B cell (primary cell): Measurements from ENCODE around the gene AEBP1. TPM values are rescaled to one million over a fixed set of nuclear protein-coding genes. Genes with fewer than 3 reads are reported as not detected.

Experiments
- ATAC-seq: fragments of 200-7000 bp; cut with Tn5 transposase; one replicate; pipeline ENCODE4 v1.10.0; 2021; ENCODE audit warnings: low read depth, mild to moderate bottlenecking, moderate number of reproducible peaks, moderate library complexity
- CTCF ChIA-PET: fragments of 350-600 bp; sonication (Branson Sonifier 250); formaldehyde crosslinking; loops from one replicate; lab custom pipeline; 2021; ENCODE audit warnings: antibody characterized with exemption, inconsistent platforms; lab: Charles Lee
- POLR2A ChIA-PET: fragments of 350-600 bp; sonication (Branson Sonifier 250); formaldehyde crosslinking; loops from one replicate; lab custom pipeline; 2021; ENCODE audit warnings: antibody characterized with exemption; lab: Charles Lee
- DNase-seq: peaks from one replicate; pipeline ENCODE4 v3.0.0; 2013
- H2AFZ ChIP-seq: 2 replicates; pipeline ENCODE4 v1.6.1; 2012; ENCODE audit warnings: mild to moderate bottlenecking, low read depth, low read length; ENCODE audit not compliant: insufficient read depth, poor library complexity, severe bottlenecking
- H3K27ac ChIP-seq, 2 donors: 1 replicate in 1 of 2; 2 replicates in 1 of 2; pipeline ENCODE4 v1.5.1; 2012 to 2013; ENCODE audit warnings: low read length in 2 of 2, mild to moderate bottlenecking in 2 of 2, moderate library complexity in 1 of 2
- H3K27me3 ChIP-seq, 4 experiments: fragments of 200-600 bp in 1 of 4; sonication (generic) in 1 of 4; replicated peaks in 1 of 4; 1 replicate in 2 of 4; 2 replicates in 2 of 4; pipeline versions ENCODE4 v1.6.1 to v1.7.0; 2013 to 2016; ENCODE audit warnings: low read length in 3 of 4, mild to moderate bottlenecking in 2 of 4, mixed read lengths in 1 of 4, moderate library complexity in 1 of 4; ENCODE audit not compliant: insufficient read depth in 4 of 4, control insufficient read depth in 3 of 4; ENCODE audit errors: control extremely low read depth in 1 of 4
- H3K36me3 ChIP-seq, 2 experiments: replicated peaks in 1 of 2; 1 replicate in 1 of 2; 2 replicates in 1 of 2; pipeline versions ENCODE4 v1.6.1 to v1.7.1; 2013; ENCODE audit warnings: low read length in 1 of 2; ENCODE audit not compliant: insufficient read depth in 2 of 2, control insufficient read depth in 1 of 2; ENCODE audit errors: control extremely low read depth in 1 of 2, extremely low read depth in 1 of 2
- H3K4me1 ChIP-seq, 2 donors: fragments of 200-600 bp in 1 of 2; sonication (generic) in 1 of 2; 1 replicate in 1 of 2; 2 replicates in 1 of 2; pipeline versions ENCODE4 v1.5.1 to v1.6.1; 2013 to 2017; ENCODE audit warnings: low read length in 2 of 2; ENCODE audit not compliant: control insufficient read depth in 2 of 2, insufficient read depth in 2 of 2
- H3K4me2 ChIP-seq: replicated peaks from 2 replicates; pipeline ENCODE3; 2012; ENCODE audit warnings: mild to moderate bottlenecking, low read depth, low read length; ENCODE audit not compliant: poor library complexity, severe bottlenecking
- H3K4me3 ChIP-seq, 5 experiments: fragments of 200-600 bp in 1 of 5; sonication (generic) in 1 of 5; 1 replicate in 3 of 5; 2 replicates in 2 of 5; pipeline versions ENCODE4 v1.5.1 to v1.7.0; 2011 to 2016; ENCODE audit warnings: low read length in 4 of 5, mild to moderate bottlenecking in 4 of 5, low read depth in 2 of 5, control low read depth in 1 of 5, moderate library complexity in 1 of 5; ENCODE audit not compliant: insufficient read depth in 1 of 5; ENCODE audit errors: control extremely low read depth in 1 of 5, extremely low read depth in 1 of 5
- H3K79me2 ChIP-seq: fragments of 200-600 bp; sonication (generic); one replicate; pipeline ENCODE4 v1.6.0; 2016; ENCODE audit warnings: low read length; ENCODE audit not compliant: control insufficient read depth, insufficient read depth
- H3K9ac ChIP-seq: fragments of 200-600 bp; sonication (generic); 2 replicates; pipeline ENCODE4 v1.6.1; 2017; ENCODE audit warnings: mild to moderate bottlenecking, low read length, moderate library complexity
- H3K9me3 ChIP-seq, 3 donors: one replicate each; pipeline versions ENCODE4 v1.6.1 to v1.7.1; 2013; ENCODE audit warnings: low read length in 2 of 3; ENCODE audit not compliant: control insufficient read depth in 2 of 3, insufficient read depth in 1 of 3; ENCODE audit errors: control extremely low read depth in 1 of 3
- H4K20me1 ChIP-seq: 2 replicates; pipeline ENCODE4 v1.6.0; 2012; ENCODE audit warnings: mild to moderate bottlenecking, low read length; ENCODE audit not compliant: insufficient read depth, control insufficient read depth, poor library complexity, severe bottlenecking
- H3K27ac Mint-ChIP-seq: one replicate; pipeline ENCODE4 v1.8.0; 2021; ENCODE audit warnings: mixed read lengths
- H3K27me3 Mint-ChIP-seq: one replicate; pipeline ENCODE4 v1.8.0; 2021; ENCODE audit warnings: mixed read lengths
- H3K4me1 Mint-ChIP-seq: one replicate; pipeline ENCODE4 v1.8.0; 2021; ENCODE audit warnings: mixed read lengths
- H3K4me3 Mint-ChIP-seq: one replicate; pipeline ENCODE4 v1.8.0; 2021; ENCODE audit warnings: mixed read lengths
- H3K9me3 Mint-ChIP-seq: one replicate; pipeline ENCODE4 v1.8.0; 2022; ENCODE audit warnings: mixed read lengths; ENCODE audit not compliant: insufficient read depth
- CTCF ChIP-seq: fragments of 200-600 bp; IDR thresholded peaks from one replicate; pipeline ENCODE4 v1.8.0; 2022; ENCODE audit warnings: antibody characterized with exemption, mild to moderate bottlenecking
- EZH2 ChIP-seq: IDR thresholded peaks from 2 replicates; pipeline ENCODE4 v1.6.1; 2012; ENCODE audit warnings: borderline replicate concordance, low read depth, mild to moderate bottlenecking, moderate library complexity, low read length; ENCODE audit not compliant: insufficient read depth, poor library complexity, severe bottlenecking
- WGBS: methylation state at CpG from one replicate; pipeline ENCODE4 v1.1.5; 2013; ENCODE audit warnings: missing lambda C conversion rate; ENCODE audit not compliant: insufficient coverage; 5-methylcytosine and 5-hydroxymethylcytosine counted together
- intact Hi-C: fragments of 100-400 bp; cut with micrococcal nuclease; formaldehyde crosslinking; loops from one replicate; pipeline ENCODE4 v1.10.0; 2022
- polyA plus RNA-seq: library from polyadenylated mRNA; depleted of rRNA; stranded (reverse); fragments of >200 nt; gene quantifications from 2 replicates; pipeline ENCODE4 v1.2.3, GENCODE V29; 2012
- total RNA-seq, 2 donors: library from RNA; stranded (reverse); fragments of 120-200 nt in 1 of 2; gene quantifications; 1 replicate in 1 of 2; 2 replicates in 1 of 2; pipeline versions ENCODE4 v1.2.3 to v1.2.4, GENCODE V29; 2013 to 2022

AEBP1 gene
- total and polyA plus RNA-seq, 2 donors (not counting 1 experiment from before 2014, with no cell fraction given): 20.2 to 36.7 TPM

- Histone ChIP-seq H3K79me2 (peaks cover 41% of the 10 kb centered on the region), H3K4me3 (no peak overlapping the region), H3K9me3 (no peaks in the 10 kb centered on the region), H3K27me3 (no peaks in the 10 kb centered on the region), H3K4me2 (peak overlapping the region; percentile 98), H3K27ac (no peak overlapping the region), H3K36me3 (peaks cover 0 to 23% of the 10 kb centered on the region in 2 experiments), H2AFZ (no peak overlapping the region), H3K9ac (no peak overlapping the region), H4K20me1 (no peaks in the 10 kb centered on the region), H3K4me1 (peaks cover 9 to 19% of the 10 kb centered on the region in 2 donors)
- peaks cover 22% of the 10 kb centered on the region for H3K4me1 Mint-ChIP-seq
- ChIA-PET POLR2A (interaction anchor here (0.6 to 1.8 kb wide), 2 partner anchors 17 to 989 kb away, joined by 3 to 7 read pairs; no protein-coding TSS in a partner anchor), CTCF (interaction anchor here (0.6 to 0.8 kb wide), 2 partner anchors 41 to 582 kb away, joined by 3 to 5 read pairs; no protein-coding TSS in a partner anchor)
- H3K27ac Mint-ChIP-seq: no peak overlapping the region
- no peak for ATAC-seq
- no peak for DNase-seq
- intact Hi-C loops: loop anchor here (2.0 kb wide), 2 partner anchors 25 to 75 kb away; no protein-coding TSS in a partner anchor
- TF ChIP-seq EZH2 (no peak), CTCF (no peak)
- WGBS: 98% methylated on average over 12 of the region's 12 CpGs
- no peaks in the 10 kb centered on the region for H3K27me3 Mint-ChIP-seq
- H3K4me3 Mint-ChIP-seq: no peak overlapping the region
- no peaks in the 10 kb centered on the region for H3K9me3 Mint-ChIP-seq
These were observed 17.7 kb downstream of the AEBP1 start for GRCh38 chr7:44121761-44122420.

GRCh38 chr7:44122529-44122928 lies 18.4 kb downstream of the AEBP1 start:
- Histone ChIP-seq H3K4me3 (peak overlapping the region; percentile 67 to 78 (median 76)), H3K27ac (peak overlapping the region in 1 of 2 donors; percentile 80), H3K4me2 (peak overlapping the region; percentile 98), H2AFZ (peak overlapping the region; percentile 98), H3K36me3 (peaks cover 0 to 21% of the 10 kb centered on the region in 2 experiments), H3K9ac (peak overlapping the region; percentile 87), H3K4me1 (peaks cover 9 to 19% of the 10 kb centered on the region in 2 donors), H3K79me2 (peaks cover 41% of the 10 kb centered on the region), H4K20me1 (no peaks in the 10 kb centered on the region), H3K27me3 (no peaks in the 10 kb centered on the region), H3K9me3 (peaks cover 0 to 5% (median 3%) of the 10 kb centered on the region in 3 donors)
- H3K27ac Mint-ChIP-seq: peak overlapping the region; percentile 57
- peaks cover 22% of the 10 kb centered on the region for H3K4me1 Mint-ChIP-seq
- ChIA-PET POLR2A (interaction anchor here (0.6 to 1.8 kb wide), 3 partner anchors 17 to 988 kb away, joined by 3 to 7 read pairs (median 4); no protein-coding TSS in a partner anchor), CTCF (interaction anchor here (0.6 to 1.6 kb wide), 6 partner anchors 18 to 581 kb away, joined by 3 to 5 read pairs (median 4); partner anchors contain the start of gene AEBP1)
- 63% methylated on average over 1 of the region's 1 CpG for WGBS
- no peaks in the 10 kb centered on the region for H3K27me3 Mint-ChIP-seq
- DNase-seq (no peak), ATAC-seq (no peak)
- TF ChIP-seq CTCF (no peak), EZH2 (no peak)
- peaks cover 3% of the 10 kb centered on the region for H3K9me3 Mint-ChIP-seq
- H3K4me3 Mint-ChIP-seq: peak overlapping the region; percentile 97
- intact Hi-C loops: loop anchor here (2.0 kb wide), 2 partner anchors 26 to 76 kb away; no protein-coding TSS in a partner anchor
